NCI-H82 treated with DMSO at 0.1 percent for 48 hours (cell line): ENCODE measurements around the gene AADAC.
"Not testable (repeated sequence)": the region's sequence is repeated elsewhere in the genome, so short reads cannot be mapped to it uniquely, and the experiment has no call there.

ENCODE experiments used
- DNase-seq: peaks from one replicate; lab custom pipeline; 2025; ENCODE audit not compliant: unreplicated experiment; lab: John Stamatoyannopoulos, UW

AADAC gene

GRCh38 chr3:151852074-151852811, 38.3 kb downstream of the AADAC start:
- peak; percentile 54 for DNase-seq

DNA sequence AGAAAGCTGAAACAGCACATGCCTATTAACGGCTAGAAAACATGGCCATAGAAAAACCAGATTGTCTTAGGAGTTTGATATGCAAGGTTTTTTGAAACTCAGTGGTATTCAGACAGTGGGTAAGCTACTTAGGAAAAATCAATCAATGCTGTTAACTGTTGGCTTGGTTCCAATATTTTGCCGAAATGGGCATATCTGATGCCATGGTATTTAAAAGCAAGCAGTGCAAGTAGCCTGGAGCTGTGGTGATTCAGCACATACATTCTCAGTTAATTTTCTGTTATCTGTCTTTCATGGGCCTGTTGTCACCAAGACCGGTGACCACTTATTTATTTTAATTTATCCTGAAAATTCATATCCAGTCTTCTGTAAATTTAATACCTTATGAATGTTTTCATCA, 42.2 kb downstream of the AADAC start:
- DNase-seq, result peak; percentile 55

DNA sequence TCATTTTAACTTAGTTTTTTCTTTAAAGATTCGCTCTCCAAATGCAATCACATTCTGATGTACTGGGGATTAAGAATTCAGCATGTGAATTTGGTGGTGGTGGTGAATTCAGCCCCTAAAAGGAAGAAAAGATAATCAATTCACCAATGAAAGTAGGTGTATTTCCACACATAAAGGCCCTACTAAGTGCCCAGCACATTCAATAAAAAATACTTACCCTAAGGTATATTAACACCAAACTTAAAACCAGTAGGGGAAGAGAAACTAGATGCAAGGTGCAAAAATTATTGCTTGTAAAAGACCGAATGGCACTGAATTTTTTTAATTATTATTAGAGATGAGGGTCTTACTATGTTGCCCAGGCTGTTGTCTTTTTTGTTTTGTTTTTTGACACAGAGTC, 42.7 kb downstream of the AADAC start:
- no peak for DNase-seq

DNA sequence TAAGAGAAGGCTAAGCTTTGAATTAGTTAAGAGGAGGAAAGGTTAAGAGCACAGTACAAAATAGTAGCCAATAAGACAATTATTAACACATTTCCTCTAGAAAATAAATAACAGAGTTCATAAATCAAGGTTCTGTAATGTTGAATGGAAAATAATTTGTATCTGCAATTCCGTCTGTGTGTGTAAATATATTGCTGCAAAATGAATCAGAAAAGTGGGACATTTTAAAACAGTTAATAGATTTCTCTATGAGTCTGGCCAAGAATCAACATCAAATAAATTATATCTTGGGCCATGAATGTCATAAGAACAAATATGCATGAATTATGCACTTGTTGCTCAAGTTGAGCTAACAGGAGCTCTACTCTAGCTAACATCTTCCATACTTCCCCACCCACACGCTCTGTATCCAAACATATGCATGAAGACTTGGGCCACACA, 45.3 kb downstream of the AADAC start:
- DNase-seq, result no peak

DNA sequence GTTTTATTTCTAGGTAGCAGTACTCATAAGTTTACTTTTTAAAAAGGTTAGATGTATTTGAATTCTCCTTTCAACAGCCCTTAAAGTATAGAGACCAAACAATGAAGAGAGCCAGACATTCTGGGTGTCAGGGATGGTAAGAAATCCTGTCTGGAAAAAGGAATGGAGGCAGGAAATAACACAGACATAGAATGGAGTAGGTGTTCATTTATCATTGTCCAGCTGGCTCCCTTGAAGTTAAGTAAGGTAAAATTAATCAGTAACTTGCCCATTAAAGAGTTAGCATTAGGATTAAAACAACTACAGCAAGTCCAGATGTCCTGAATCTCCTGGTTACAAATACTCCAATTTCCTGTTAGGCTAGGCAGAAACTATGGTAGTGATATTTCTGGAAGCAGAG, 46.0 kb downstream of the AADAC start:
- peak; percentile 46 for DNase-seq

- no peak for DNase-seq
These were observed 49.7 kb downstream of the AADAC start for GRCh38 chr3:151863611-151864010.

DNA sequence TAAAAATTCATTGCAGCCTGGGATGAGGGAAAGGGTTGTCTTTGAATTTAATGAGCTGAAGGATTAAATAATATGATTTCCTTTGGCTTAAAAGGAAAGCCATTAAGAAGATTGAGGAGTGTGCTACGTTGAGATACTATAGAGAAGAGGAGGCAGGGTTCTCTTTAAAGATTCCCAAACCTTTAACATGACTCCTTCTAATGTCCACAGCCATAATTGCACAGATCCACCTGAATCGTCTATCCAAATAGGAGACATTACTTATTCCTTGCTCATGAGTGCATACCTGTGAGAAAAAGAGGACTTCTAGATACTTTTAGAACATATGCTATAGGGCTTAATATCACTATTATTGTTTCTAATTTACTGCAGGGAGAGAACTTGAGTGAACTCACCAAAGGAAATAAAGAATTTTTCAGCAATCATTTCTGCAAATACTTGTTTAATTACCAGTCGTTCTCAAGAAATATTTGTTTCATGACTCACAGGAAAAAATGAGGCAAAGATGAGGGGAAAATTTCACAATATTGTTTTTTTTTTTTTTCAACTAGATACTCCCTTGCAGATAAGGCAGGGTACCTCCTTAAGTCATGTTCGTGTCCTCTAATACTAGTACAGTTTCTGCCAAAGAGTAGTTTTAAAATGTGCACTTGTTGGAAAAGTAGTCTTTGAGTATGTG, 50.6 kb downstream of the AADAC start:
- peak; percentile 55 for DNase-seq

DNA sequence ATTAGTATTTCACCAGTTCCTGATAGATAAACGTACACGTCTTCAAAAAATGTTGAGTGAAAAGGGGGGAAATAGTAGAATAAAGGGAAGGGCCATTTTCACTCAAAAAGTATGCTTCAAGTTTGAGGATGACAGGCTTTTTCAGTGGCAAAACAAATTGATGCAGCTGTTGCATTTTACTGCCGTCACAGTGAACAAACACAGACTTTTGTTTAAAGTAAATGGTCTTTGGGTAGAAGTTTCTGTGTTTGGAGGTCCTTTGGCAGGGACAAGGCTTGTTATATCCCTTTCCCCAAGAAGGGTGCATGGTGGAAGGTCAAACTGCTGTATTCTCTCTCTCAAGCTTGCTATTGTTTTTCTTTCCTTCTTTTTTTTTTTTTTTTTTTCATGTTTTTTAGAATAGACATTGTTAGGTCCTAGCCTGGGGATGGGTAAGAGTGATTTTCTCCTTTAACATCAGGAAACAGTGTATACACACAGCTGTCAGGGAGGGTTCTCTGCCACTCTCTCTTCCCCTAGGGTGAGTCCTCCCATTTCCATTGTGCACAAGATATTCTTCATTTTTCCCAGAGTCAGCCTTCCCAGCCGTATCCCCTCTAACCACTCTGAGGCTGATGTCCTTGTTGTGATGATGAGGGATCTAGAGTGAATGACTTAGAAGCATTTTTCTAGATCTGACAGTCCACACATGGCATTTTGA, 52.9 kb downstream of the AADAC start:
- no peak for DNase-seq

DNA sequence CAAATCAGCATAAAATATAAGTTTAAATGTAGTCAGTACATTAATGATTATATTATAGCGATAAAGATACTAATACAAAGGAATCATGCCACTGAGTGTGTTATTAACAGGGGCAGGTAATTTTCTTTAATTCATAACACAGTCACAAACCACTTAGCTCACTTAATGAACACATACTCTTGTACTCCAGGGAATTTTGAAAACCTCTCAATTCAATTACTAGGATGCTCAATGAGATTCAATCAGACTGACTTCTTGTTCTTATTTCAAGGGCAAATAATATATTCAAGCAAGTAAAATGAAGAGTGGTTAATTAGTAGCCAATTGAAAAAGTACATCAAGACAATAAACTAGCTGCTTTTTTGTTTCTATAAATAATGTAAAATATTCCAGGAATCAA, 53.8 kb downstream of the AADAC start:
- DNase-seq, result no peak

DNA sequence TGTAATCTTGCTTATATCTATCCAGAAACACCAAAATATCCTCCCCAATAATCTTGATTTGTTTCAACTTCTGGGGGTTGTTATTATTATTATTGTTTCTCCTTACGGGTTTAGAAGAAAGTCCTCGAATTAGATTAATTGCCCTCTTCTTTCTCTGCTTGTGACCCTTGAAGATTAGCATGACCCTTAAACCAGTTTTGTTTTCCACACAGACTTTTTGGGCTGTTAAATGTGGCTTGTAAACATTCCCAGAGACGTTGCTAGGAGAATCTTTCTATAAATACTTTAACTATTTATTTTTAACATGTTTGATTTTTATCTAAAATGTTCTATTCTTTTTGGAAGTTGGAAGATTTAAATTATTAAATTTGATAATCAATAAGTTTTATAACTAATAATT, 55.3 kb downstream of the AADAC start:
- DNase-seq, result no peak

- no peak for DNase-seq
These were observed 57.9 kb downstream of the AADAC start for GRCh38 chr3:151871639-151872468.

DNA sequence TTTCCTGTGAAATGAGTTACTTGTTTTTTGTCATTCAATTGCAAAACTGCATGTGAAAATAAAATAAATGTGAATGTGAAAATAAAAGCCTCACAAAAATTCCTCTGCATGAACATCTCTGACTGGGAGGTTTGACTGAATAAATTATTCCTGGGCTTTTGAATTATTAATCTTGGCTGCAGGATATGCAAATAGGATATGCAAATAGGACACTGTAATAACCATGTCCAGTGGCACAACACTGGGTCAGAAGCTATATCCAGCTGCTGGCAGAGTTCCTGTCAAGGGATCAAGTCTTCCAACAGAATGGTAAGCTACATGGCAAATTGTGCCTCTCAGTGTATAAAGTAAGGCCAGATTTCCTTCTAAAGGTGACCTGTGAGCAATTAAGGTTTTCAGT, 59.5 kb downstream of the AADAC start, which contains the start of gene SUCNR1:
Gene SUCNR1 (plus strand): TSS at position 246 of the 400 bp plus-strand sequence. CDS start 6,250 bp downstream, outside the sequence.
- DNase-seq, result no peak

DNA sequence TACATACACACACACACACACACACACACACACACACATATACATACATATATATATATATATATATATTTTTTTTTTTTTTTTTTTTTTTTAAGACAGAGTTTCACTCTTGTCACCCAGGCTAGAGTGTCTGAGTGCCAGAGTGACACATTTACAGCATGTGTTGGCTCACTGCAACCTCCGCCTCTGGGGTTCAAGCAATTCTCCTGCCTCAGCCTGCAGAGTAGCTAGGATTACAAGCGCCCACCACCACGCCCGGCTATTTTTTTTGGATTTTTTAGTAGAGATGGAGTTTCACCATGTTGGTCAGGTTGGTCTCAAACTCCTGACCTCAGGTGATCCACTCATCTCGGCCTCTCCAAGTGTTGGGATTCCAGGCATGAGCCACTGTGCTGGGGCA, 60.2 kb downstream of the AADAC start:
- DNase-seq, result not testable (repeated sequence)

DNA sequence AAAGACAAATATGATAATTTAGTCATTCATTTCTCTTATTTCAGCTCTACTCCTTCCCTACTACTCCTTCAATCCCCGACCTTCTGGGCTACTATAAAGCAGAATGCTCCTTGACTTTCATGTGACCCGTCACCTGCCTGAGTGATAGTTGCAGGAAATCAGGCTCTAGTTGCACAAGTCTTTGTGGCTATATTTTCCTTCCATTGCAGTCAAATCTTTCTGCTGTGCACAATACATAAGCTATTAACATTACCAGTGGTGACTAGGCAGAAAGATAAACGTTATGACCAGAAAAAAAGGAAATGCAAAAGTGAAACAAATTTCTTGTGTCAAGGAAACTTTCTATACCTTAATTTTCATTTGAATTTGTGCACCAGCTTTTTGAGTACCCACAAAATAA, 61.8 kb downstream of the AADAC start:
- no peak for DNase-seq

- no peak for DNase-seq
These were observed 63.4 kb downstream of the AADAC start for GRCh38 chr3:151877269-151877668.
